Measurements from ENCODE around the gene UGT2A1. TPM values are rescaled to one million over a fixed set of nuclear protein-coding genes. Genes with fewer than 3 reads are reported as not detected.

Gene UGT2A1
- total RNA-seq, 4 donors from 2014 or later = not detected

- WGBS, 2 donors (ENCODE audit: low coverage in 1 of 2) = 78 to 93% methylated on average over 1 of the region's 1 CpG
- ATAC-seq = no peak
- TF ChIP-seq EP300 (IDR thresholded peaks at IDR 0.05) (no peak), POLR2AphosphoS5 (IDR thresholded peaks at IDR 0.05) (no peak), CTCF (IDR thresholded peaks at IDR 0.05) (no peak), POLR2A (IDR thresholded peaks at IDR 0.05) (no peak)
- Histone ChIP-seq H3K4me1 (no peaks in the 10 kb centered on the region), H3K27me3 (no peaks in the 10 kb centered on the region), H3K36me3 (no peaks in the 10 kb centered on the region), H3K27ac (no peak overlapping the region), H3K9me3 (no peaks in the 10 kb centered on the region), H3K4me3 (no peak overlapping the region)
Measured at GRCh38 chr4:69577245-69577644, 75.8 kb downstream of the UGT2A1 start.

- Histone ChIP-seq H3K36me3 (no peaks in the 10 kb centered on the region), H3K4me3 (no peak overlapping the region), H3K27me3 (no peaks in the 10 kb centered on the region), H3K27ac (no peak overlapping the region), H3K4me1 (no peaks in the 10 kb centered on the region), H3K9me3 (no peaks in the 10 kb centered on the region)
- no peak for ATAC-seq
- WGBS, 2 donors (ENCODE audit: low coverage in 1 of 2) = 91 to 96% methylated on average over 7 to 11 of the region's 24 CpGs
- TF ChIP-seq CTCF (IDR thresholded peaks at IDR 0.05) = no peak
Measured at GRCh38 chr4:69576251-69576877, 76.7 kb downstream of the UGT2A1 start.

GRCh38 chr4:69568787-69569186 is 84.3 kb downstream of the UGT2A1 start:
- H3K27me3 ChIP-seq = no peaks in the 10 kb centered on the region
- H3K4me1 ChIP-seq = no peaks in the 10 kb centered on the region
- H3K9me3 ChIP-seq = no peaks in the 10 kb centered on the region
- no peak for ATAC-seq
- 82% methylated on average over 1 of the region's 1 CpG; no CpG with 5 or more reads in 1 of the 2 donors for WGBS, 2 donors (ENCODE audit: low coverage in 1 of 2)
- no peak overlapping the region for H3K27ac ChIP-seq
- no peak overlapping the region for H3K4me3 ChIP-seq
- TF ChIP-seq POLR2AphosphoS5 (IDR thresholded peaks at IDR 0.05) (no peak), POLR2A (IDR thresholded peaks at IDR 0.05) (no peak), EP300 (IDR thresholded peaks at IDR 0.05) (no peak), CTCF (IDR thresholded peaks at IDR 0.05) (no peak)
- H3K36me3 ChIP-seq = no peaks in the 10 kb centered on the region

DNA sequence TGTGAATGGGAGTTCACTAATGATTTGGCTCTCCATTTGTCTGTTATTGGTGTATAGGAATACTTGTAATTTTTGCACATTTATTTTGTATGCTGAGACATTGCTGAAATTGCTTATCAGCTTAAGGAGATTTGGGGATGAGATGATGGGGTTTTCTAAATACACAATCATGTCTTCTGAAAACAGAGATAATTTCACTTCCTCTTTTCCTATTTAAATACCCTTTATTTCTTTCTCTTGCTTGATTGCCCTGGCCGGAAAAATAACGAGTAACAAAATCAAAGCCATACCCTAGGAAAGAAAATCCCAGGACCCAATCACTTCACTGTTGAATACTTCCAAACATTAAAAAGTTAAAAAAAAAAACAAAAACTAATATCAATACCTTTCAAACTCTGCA is 89.6 kb downstream of the UGT2A1 start:
- Histone ChIP-seq H3K27ac (no peak overlapping the region), H3K4me3 (no peak overlapping the region), H3K36me3 (no peaks in the 10 kb centered on the region), H3K27me3 (no peaks in the 10 kb centered on the region), H3K9me3 (no peaks in the 10 kb centered on the region), H3K4me1 (no peaks in the 10 kb centered on the region)
- no peak for ATAC-seq
- 60 to 75% methylated on average over 1 to 2 of the region's 2 CpGs for WGBS, 2 donors (ENCODE audit: low coverage in 1 of 2)
- no peak for TF ChIP-seq POLR2A (IDR thresholded peaks at IDR 0.05)
- no peak for TF ChIP-seq POLR2AphosphoS5 (IDR thresholded peaks at IDR 0.05)
- no peak for TF ChIP-seq CTCF (IDR thresholded peaks at IDR 0.05)
- TF ChIP-seq EP300 (IDR thresholded peaks at IDR 0.05) = no peak

- no peaks in the 10 kb centered on the region for H3K4me1 ChIP-seq
Measured at GRCh38 chr4:69549651-69550050, 103.4 kb downstream of the UGT2A1 start.

More at GRCh38 chr4:69549651-69550050, 103.4 kb downstream of the UGT2A1 start:
- H3K27ac ChIP-seq = no peak overlapping the region
- H3K27me3 ChIP-seq = no peaks in the 10 kb centered on the region
- WGBS, 2 donors (ENCODE audit: low coverage in 1 of 2) = 42 to 76% methylated on average over 2 of the region's 2 CpGs
- ATAC-seq = no peak
- no peak for TF ChIP-seq CTCF (IDR thresholded peaks at IDR 0.05)
- TF ChIP-seq POLR2AphosphoS5 (IDR thresholded peaks at IDR 0.05) = no peak
- TF ChIP-seq POLR2A (IDR thresholded peaks at IDR 0.05) = no peak
- no peak overlapping the region for H3K4me3 ChIP-seq
- H3K9me3 ChIP-seq = no peaks in the 10 kb centered on the region
- H3K36me3 ChIP-seq = no peaks in the 10 kb centered on the region

Data from gastroesophageal sphincter (tissue), 4 donors.